Measurements from ENCODE around the gene CARF. TPM values are rescaled to one million over a fixed set of nuclear protein-coding genes. Genes with fewer than 3 reads are reported as not detected.
"Not testable (repeated sequence)": the region's sequence is repeated elsewhere in the genome, so short reads cannot be mapped to it uniquely, and the experiment has no call there.

CARF gene
- total RNA-seq, 2 experiments from 2014 or later = 5.0 to 5.7 TPM

- Mint-ChIP-seq H3K4me1 (ENCODE audit: low read depth) (peaks cover 39% of the 10 kb centered on the region), H3K27ac (peak overlapping the region; percentile 22), H3K9me3 (peaks cover 2% of the 10 kb centered on the region), H3K4me3 (no peak overlapping the region), H3K27me3 (no peaks in the 10 kb centered on the region), H3K36me3 (ENCODE audit: low read depth) (peaks cover 48% of the 10 kb centered on the region)
- intact Hi-C loops (cut with micrococcal nuclease) = no loop called here
- ChIA-PET CTCF (interaction anchor here (1.4 to 1.6 kb wide), 2 partner anchors 35 to 38 kb away, joined by 3 to 4 read pairs; no protein-coding TSS in a partner anchor), POLR2A (no interaction called here)
- ATAC-seq (no peak), DNase-seq (no peak)
- no peak for TF ChIP-seq CTCF (IDR thresholded peaks at IDR 0.05)
Observed at GRCh38 chr2:202908186-202908585, 3.9 kb upstream of the CARF start.

GRCh38 chr2:202909394-202910192, 2.5 kb upstream of the CARF start:
- Mint-ChIP-seq H3K36me3 (ENCODE audit: low read depth) (peaks cover 38% of the 10 kb centered on the region), H3K9me3 (peaks cover 2% of the 10 kb centered on the region), H3K4me3 (peak overlapping the region; percentile 85), H3K4me1 (ENCODE audit: low read depth) (peaks cover 35% of the 10 kb centered on the region), H3K27ac (peak overlapping the region; percentile 15), H3K27me3 (no peaks in the 10 kb centered on the region)
- ATAC-seq = no peak
- POLR2A ChIA-PET = no interaction called here
- DNase-seq = no peak
- TF ChIP-seq CTCF (IDR thresholded peaks at IDR 0.05) = no peak
- CTCF ChIA-PET = interaction anchor here (0.7 to 1.6 kb wide), 6 partner anchors 10 to 906 kb away, joined by 3 to 4 read pairs (median 3); no protein-coding TSS in a partner anchor
- intact Hi-C loops (cut with micrococcal nuclease) = no loop called here

GRCh38 chr2:202910250-202910649, 1.8 kb upstream of the CARF start:
- H3K27me3 Mint-ChIP-seq; DNase-seq; intact Hi-C loops (cut with micrococcal nuclease); ATAC-seq; H3K9me3 Mint-ChIP-seq: not testable (repeated sequence)
- Mint-ChIP-seq H3K27ac (peak overlapping the region; percentile 15), H3K36me3 (ENCODE audit: low read depth) (peaks cover 33% of the 10 kb centered on the region), H3K4me3 (peak overlapping the region; percentile 85), H3K4me1 (ENCODE audit: low read depth) (peaks cover 32% of the 10 kb centered on the region)
- CTCF ChIA-PET = interaction anchor here (0.7 to 1.5 kb wide), 5 partner anchors 9 to 905 kb away, joined by 3 to 4 read pairs (median 3); no protein-coding TSS in a partner anchor
- POLR2A ChIA-PET = interaction anchor here (1.2 kb wide), 1 partner anchor 210 kb away, joined by 3 read pairs; no protein-coding TSS in a partner anchor

- no peaks in the 10 kb centered on the region for H3K9me3 Mint-ChIP-seq
- no peak for DNase-seq
- ChIA-PET POLR2A (interaction anchor here (0.9 to 1.4 kb wide), 8 partner anchors 9 to 638 kb away, joined by 3 to 6 read pairs (median 3); partner anchors contain the start of gene CYP20A1), CTCF (interaction anchor here (0.6 to 1.5 kb wide), 5 partner anchors 9 to 543 kb away, joined by 3 to 4 read pairs (median 3); no protein-coding TSS in a partner anchor)
- TF ChIP-seq CTCF (IDR thresholded peaks at IDR 0.05) = no peak
- ATAC-seq = no peak
- H3K36me3 Mint-ChIP-seq (ENCODE audit: low read depth) = peaks cover 29% of the 10 kb centered on the region
- no peaks in the 10 kb centered on the region for H3K27me3 Mint-ChIP-seq
- intact Hi-C loops (cut with micrococcal nuclease) = no loop called here
- no peak overlapping the region for H3K27ac Mint-ChIP-seq
- H3K4me3 Mint-ChIP-seq = peak overlapping the region; percentile 85
- H3K4me1 Mint-ChIP-seq (ENCODE audit: low read depth) = peaks cover 32% of the 10 kb centered on the region
Observed at GRCh38 chr2:202910698-202911097, 1.4 kb upstream of the CARF start.

- POLR2A ChIA-PET = interaction anchor here (0.9 to 1.4 kb wide), 9 partner anchors 9 to 976 kb away, joined by 3 to 6 read pairs (median 3); partner anchors contain the start of gene CYP20A1
- H3K36me3 Mint-ChIP-seq (ENCODE audit: low read depth) = peaks cover 26% of the 10 kb centered on the region
- H3K27ac Mint-ChIP-seq = peak overlapping the region; percentile 99
- no peak for TF ChIP-seq CTCF (IDR thresholded peaks at IDR 0.05)
- intact Hi-C loops (cut with micrococcal nuclease) = no loop called here
- no peak for DNase-seq
- no peaks in the 10 kb centered on the region for H3K27me3 Mint-ChIP-seq
- peak overlapping the region; percentile 85 for H3K4me3 Mint-ChIP-seq
- ATAC-seq = no peak
- CTCF ChIA-PET = interaction anchor here (0.6 to 1.5 kb wide), 3 partner anchors 141 to 542 kb away, joined by 3 to 4 read pairs (median 3); no protein-coding TSS in a partner anchor
- H3K9me3 Mint-ChIP-seq = no peaks in the 10 kb centered on the region
- H3K4me1 Mint-ChIP-seq (ENCODE audit: low read depth) = peaks cover 32% of the 10 kb centered on the region
Observed at GRCh38 chr2:202911203-202911511, 918 bp upstream of the CARF start.

- Mint-ChIP-seq H3K27ac (peak overlapping the region; percentile 99), H3K4me3 (peak overlapping the region; percentile 85), H3K4me1 (ENCODE audit: low read depth) (peaks cover 32% of the 10 kb centered on the region), H3K36me3 (ENCODE audit: low read depth) (peaks cover 18% of the 10 kb centered on the region)
- H3K9me3 Mint-ChIP-seq; intact Hi-C loops (cut with micrococcal nuclease); CTCF ChIA-PET; H3K27me3 Mint-ChIP-seq: not testable (repeated sequence)
- DNase-seq (peak; percentile 11), ATAC-seq (peak; percentile 66)
- POLR2A ChIA-PET = interaction anchor here (0.7 to 1.4 kb wide), 5 partner anchors 11 to 1794 kb away, joined by 3 to 6 read pairs (median 3); partner anchors contain the start of gene CYP20A1
Observed at GRCh38 chr2:202912342-202913201, 497 bp downstream of the CARF start.
